ENCODE measurements around the gene ADAMTS4.
A peak's percentile ranks its signal among the peaks of the same experiment; 100 is the strongest.

The ADAMTS4 gene

GRCh38 chr1:161153682-161154337 lies 45.0 kb downstream of the ADAMTS4 start, which contains the start of gene UFC1:
Gene UFC1 (plus strand): TSS chr1:161153978. CDS start chr1:161153998, 20 bp downstream.
- Mint-ChIP-seq H3K36me3 (ENCODE audit: low read depth) (peaks cover 39% of the 10 kb centered on the region), H3K4me3 (peak within 1 kb of the TSS; percentile 95), H3K27ac (peak within 1 kb of the TSS; percentile 99), H3K27me3 (no peaks in the 10 kb centered on the region), H3K4me1 (ENCODE audit: low read depth) (peaks cover 18% of the 10 kb centered on the region), H3K9me3 (no peaks in the 10 kb centered on the region)
- intact Hi-C loops (cut with micrococcal nuclease) = no loop called here

- peak overlapping the region; percentile 95 for H3K4me3 Mint-ChIP-seq
Measured at GRCh38 chr1:161153176-161153575, 45.7 kb downstream of the ADAMTS4 start.

GRCh38 chr1:161145832-161146231 lies 53.0 kb downstream of the ADAMTS4 start:
- Mint-ChIP-seq H3K4me1 (ENCODE audit: low read depth) (peaks cover 9% of the 10 kb centered on the region), H3K4me3 (no peak overlapping the region), H3K27ac (no peak overlapping the region), H3K9me3 (no peaks in the 10 kb centered on the region), H3K36me3 (ENCODE audit: low read depth) (no peaks in the 10 kb centered on the region), H3K27me3 (no peaks in the 10 kb centered on the region)
- intact Hi-C loops (cut with micrococcal nuclease) = no loop called here

More at GRCh38 chr1:161153176-161153575, 45.7 kb downstream of the ADAMTS4 start:
- H3K9me3 Mint-ChIP-seq = no peaks in the 10 kb centered on the region
- peak overlapping the region; percentile 99 for H3K27ac Mint-ChIP-seq
- intact Hi-C loops (cut with micrococcal nuclease) = no loop called here
- H3K27me3 Mint-ChIP-seq = no peaks in the 10 kb centered on the region
- H3K36me3 Mint-ChIP-seq (ENCODE audit: low read depth) = peaks cover 34% of the 10 kb centered on the region
- H3K4me1 Mint-ChIP-seq (ENCODE audit: low read depth) = peaks cover 15% of the 10 kb centered on the region

GRCh38 chr1:161140755-161141400 lies 58.0 kb downstream of the ADAMTS4 start:
- Mint-ChIP-seq H3K36me3 (ENCODE audit: low read depth) (no peaks in the 10 kb centered on the region), H3K4me3 (no peak overlapping the region), H3K27ac (no peak overlapping the region), H3K4me1 (ENCODE audit: low read depth) (peaks cover 36% of the 10 kb centered on the region), H3K9me3 (no peaks in the 10 kb centered on the region), H3K27me3 (no peaks in the 10 kb centered on the region)
- intact Hi-C loops (cut with micrococcal nuclease) = no loop called here

GRCh38 chr1:161139766-161140165 lies 59.1 kb downstream of the ADAMTS4 start:
- Mint-ChIP-seq H3K27ac (peak overlapping the region; percentile 87), H3K9me3 (no peaks in the 10 kb centered on the region), H3K4me1 (ENCODE audit: low read depth) (peaks cover 45% of the 10 kb centered on the region), H3K4me3 (no peak overlapping the region), H3K27me3 (no peaks in the 10 kb centered on the region), H3K36me3 (ENCODE audit: low read depth) (peaks cover 7% of the 10 kb centered on the region)
- intact Hi-C loops (cut with micrococcal nuclease) = loop anchor here (1.0 to 10.0 kb wide), 3 partner anchors 68 to 142 kb away; partner anchors contain the start of gene USF1

GRCh38 chr1:161138431-161138830 lies 60.4 kb downstream of the ADAMTS4 start:
- Mint-ChIP-seq H3K27me3 (no peaks in the 10 kb centered on the region), H3K4me3 (no peak overlapping the region), H3K36me3 (ENCODE audit: low read depth) (peaks cover 8% of the 10 kb centered on the region), H3K9me3 (no peaks in the 10 kb centered on the region), H3K4me1 (ENCODE audit: low read depth) (peaks cover 45% of the 10 kb centered on the region), H3K27ac (peak overlapping the region; percentile 87)
- intact Hi-C loops (cut with micrococcal nuclease) = loop anchor here (10.0 kb wide), 1 partner anchor 94 kb away; the partner anchor contains the start of gene USF1

GRCh38 chr1:161137881-161138280 lies 61.0 kb downstream of the ADAMTS4 start:
- intact Hi-C loops (cut with micrococcal nuclease) = loop anchor here (10.0 kb wide), 1 partner anchor 93 kb away; the partner anchor contains the start of gene USF1
- H3K4me3 Mint-ChIP-seq = no peak overlapping the region
- H3K4me1 Mint-ChIP-seq (ENCODE audit: low read depth) = peaks cover 45% of the 10 kb centered on the region
- H3K9me3 Mint-ChIP-seq = no peaks in the 10 kb centered on the region
- H3K27ac Mint-ChIP-seq = peak overlapping the region; percentile 87
- H3K36me3 Mint-ChIP-seq (ENCODE audit: low read depth) = peaks cover 8% of the 10 kb centered on the region
- H3K27me3 Mint-ChIP-seq = no peaks in the 10 kb centered on the region
